Hepatocyte (in vitro differentiated cells): ENCODE data around the gene SPTBN2.

ENCODE experiments used
- EZH2 ChIP-seq: fragments of 200-600 bp; sonication (generic); IDR thresholded peaks from 2 replicates; pipeline ENCODE4 v1.6.1; 2016; ENCODE audit warnings: antibody characterized with exemption, mild to moderate bottlenecking, borderline replicate concordance
- EZH2phosphoT487 ChIP-seq: fragments of 200-600 bp; sonication (generic); IDR thresholded peaks from one replicate; pipeline ENCODE4 v1.6.1; 2018; ENCODE audit warnings: antibody characterized with exemption, mild to moderate bottlenecking, low read depth, moderate library complexity; ENCODE audit not compliant: unreplicated experiment, severe bottlenecking
- TF ChIP-seq, protein P1 (sequence below): fragments of 200-600 bp; sonication (generic); IDR thresholded peaks from 2 replicates; pipeline ENCODE4 v1.5.1; 2016; ENCODE audit warnings: antibody characterized with exemption, mild to moderate bottlenecking; ENCODE audit not compliant: poor library complexity

DNA sequence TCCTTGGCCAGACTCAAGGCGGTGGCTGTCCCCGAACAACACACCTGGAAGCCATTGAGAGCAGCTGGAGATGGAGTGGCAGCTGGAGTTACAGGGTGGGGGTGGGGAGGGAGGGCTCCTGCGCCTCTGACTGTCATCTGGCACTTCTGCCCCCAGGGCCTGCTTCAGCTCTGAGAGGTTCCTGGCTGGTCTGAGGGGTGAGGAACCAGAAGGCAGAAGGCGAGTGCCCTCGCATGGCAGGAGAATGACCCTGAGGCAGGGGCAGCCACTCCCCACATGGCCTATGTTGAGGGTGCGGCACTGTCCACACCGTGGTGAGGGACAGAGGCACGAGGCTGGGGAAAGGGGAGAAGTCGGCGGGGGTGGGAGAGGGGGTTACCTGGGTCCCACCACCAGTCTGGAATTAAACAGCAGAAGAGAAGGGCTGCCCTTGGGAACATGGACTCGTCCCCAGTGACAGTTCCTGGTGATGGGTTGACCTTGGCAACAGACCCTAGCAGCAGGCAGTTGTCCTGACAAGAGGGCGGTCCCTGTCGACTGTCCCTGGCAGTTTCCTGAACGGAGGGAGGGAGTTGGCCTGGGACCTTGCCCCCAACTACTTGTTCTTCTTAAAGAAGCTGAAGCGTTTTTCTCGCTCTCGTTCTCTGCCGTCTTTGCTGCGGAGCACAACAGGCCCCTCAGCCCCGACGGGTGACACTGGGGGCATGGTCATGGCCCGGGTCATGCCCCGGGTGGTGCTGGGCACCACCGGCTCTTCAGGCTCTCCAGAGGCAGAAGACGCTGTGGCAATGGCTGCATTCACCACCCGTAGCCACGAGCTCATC lies 43.5 kb downstream of the SPTBN2 start:
- TF ChIP-seq, protein P1, sequence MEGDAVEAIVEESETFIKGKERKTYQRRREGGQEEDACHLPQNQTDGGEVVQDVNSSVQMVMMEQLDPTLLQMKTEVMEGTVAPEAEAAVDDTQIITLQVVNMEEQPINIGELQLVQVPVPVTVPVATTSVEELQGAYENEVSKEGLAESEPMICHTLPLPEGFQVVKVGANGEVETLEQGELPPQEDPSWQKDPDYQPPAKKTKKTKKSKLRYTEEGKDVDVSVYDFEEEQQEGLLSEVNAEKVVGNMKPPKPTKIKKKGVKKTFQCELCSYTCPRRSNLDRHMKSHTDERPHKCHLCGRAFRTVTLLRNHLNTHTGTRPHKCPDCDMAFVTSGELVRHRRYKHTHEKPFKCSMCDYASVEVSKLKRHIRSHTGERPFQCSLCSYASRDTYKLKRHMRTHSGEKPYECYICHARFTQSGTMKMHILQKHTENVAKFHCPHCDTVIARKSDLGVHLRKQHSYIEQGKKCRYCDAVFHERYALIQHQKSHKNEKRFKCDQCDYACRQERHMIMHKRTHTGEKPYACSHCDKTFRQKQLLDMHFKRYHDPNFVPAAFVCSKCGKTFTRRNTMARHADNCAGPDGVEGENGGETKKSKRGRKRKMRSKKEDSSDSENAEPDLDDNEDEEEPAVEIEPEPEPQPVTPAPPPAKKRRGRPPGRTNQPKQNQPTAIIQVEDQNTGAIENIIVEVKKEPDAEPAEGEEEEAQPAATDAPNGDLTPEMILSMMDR: no peak
- TF ChIP-seq EZH2phosphoT487 (no peak), EZH2 (no peak)
